Measurements from ENCODE around the gene GPR161.
A peak's percentile ranks its signal among the peaks of the same experiment; 100 is the strongest.
"Not testable (repeated sequence)": the region's sequence is repeated elsewhere in the genome, so short reads cannot be mapped to it uniquely, and the experiment has no call there.

GPR161 gene

GRCh38 chr1:168136709-168137514, at the start of gene GPR161:
Gene GPR161, minus strand, starts transcription at chr1:168136930. Its CDS starts 32,080 bp downstream, at chr1:168104850.
- DNase-seq, result peak; percentile 16

- not testable (repeated sequence) for DNase-seq
Measured at GRCh38 chr1:168181063-168181720, 44.5 kb upstream of the GPR161 start.

GRCh38 chr1:168180148-168180524, 43.4 kb upstream of the GPR161 start:
- no peak for DNase-seq

GRCh38 chr1:168179438-168180147, 42.9 kb upstream of the GPR161 start:
- peak; percentile 3 for DNase-seq

- DNase-seq, result peak; percentile 95
Measured at GRCh38 chr1:168178638-168179437, 42.1 kb upstream of the GPR161 start, which contains the start of gene TIPRL. Gene TIPRL, plus strand, starts transcription at chr1:168178962. Its CDS starts 116 bp downstream, at chr1:168179078.

GRCh38 chr1:168178227-168178637, 41.5 kb upstream of the GPR161 start:
- DNase-seq, result no peak

- DNase-seq, result no peak
Measured at GRCh38 chr1:168172250-168172915, 35.7 kb upstream of the GPR161 start.

GRCh38 chr1:168170564-168171508, 34.1 kb upstream of the GPR161 start:
- DNase-seq, result no peak

- DNase-seq, result no peak
Measured at GRCh38 chr1:168167806-168168205, 31.1 kb upstream of the GPR161 start.

- DNase-seq, result no peak
Measured at GRCh38 chr1:168164771-168165170, 28.0 kb upstream of the GPR161 start.

GRCh38 chr1:168163670-168164069, 26.9 kb upstream of the GPR161 start:
- DNase-seq, result no peak

GRCh38 chr1:168161459-168161858, 24.7 kb upstream of the GPR161 start:
- no peak for DNase-seq

GRCh38 chr1:168159979-168160378, 23.2 kb upstream of the GPR161 start:
- no peak for DNase-seq

GRCh38 chr1:168159251-168159650, 22.5 kb upstream of the GPR161 start:
- no peak for DNase-seq

- no peak for DNase-seq
Measured at GRCh38 chr1:168157638-168158037, 20.9 kb upstream of the GPR161 start.

- no peak for DNase-seq
Measured at GRCh38 chr1:168155910-168156309, 19.2 kb upstream of the GPR161 start.

GRCh38 chr1:168154707-168155106, 18.0 kb upstream of the GPR161 start:
- not testable (repeated sequence) for DNase-seq

GRCh38 chr1:168151935-168152334, 15.2 kb upstream of the GPR161 start:
- no peak for DNase-seq

GRCh38 chr1:168150283-168150682, 13.6 kb upstream of the GPR161 start:
- DNase-seq, result no peak

- no peak for DNase-seq
Measured at GRCh38 chr1:168148916-168149315, 12.2 kb upstream of the GPR161 start.

GRCh38 chr1:168146626-168147025, 9.9 kb upstream of the GPR161 start:
- DNase-seq, result no peak

Measured in activated naive CD4-positive, alpha-beta T cell treated with Interleukin-2 at 50 U/mL for 16 hours (primary cell).